ENCODE data around the gene PDZRN4.
"Not testable (repeated sequence)": the region's sequence is repeated elsewhere in the genome, so short reads cannot be mapped to it uniquely, and the experiment has no call there.

Gene PDZRN4

DNA sequence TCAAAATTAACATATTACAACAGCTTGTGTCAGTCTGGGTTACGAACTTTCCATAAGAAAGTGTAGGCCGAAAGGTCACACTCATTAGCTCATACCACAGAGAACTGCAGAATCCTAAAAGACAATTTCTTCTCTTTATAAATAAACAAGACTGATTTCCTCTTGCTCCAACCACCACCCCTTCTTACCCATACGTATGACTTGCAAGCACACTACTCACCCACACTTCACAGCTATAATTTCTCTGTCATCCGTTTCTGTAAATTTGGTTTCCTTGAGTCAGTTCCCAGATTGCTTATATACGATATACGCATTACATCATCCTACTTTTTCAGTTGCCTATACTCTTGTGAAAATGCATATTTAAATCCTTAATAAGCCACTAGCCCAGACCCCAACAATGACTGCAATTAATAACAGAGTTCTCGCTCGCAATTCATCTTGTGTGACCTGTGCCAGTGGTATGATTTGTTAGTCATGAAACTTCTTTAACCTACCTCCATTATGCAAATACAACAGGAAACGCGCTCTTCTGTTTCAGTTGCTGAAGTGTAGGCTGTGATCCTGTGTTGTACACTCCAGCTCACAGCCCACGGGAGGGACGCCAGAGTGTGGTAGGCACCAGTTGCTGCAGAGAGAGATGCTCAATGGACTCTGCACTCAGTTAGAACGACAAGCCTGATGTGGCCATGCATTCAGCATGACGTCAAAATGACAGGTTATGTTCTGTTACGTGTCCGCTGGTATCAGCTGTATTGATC lies 417.6 kb downstream of the PDZRN4 start:
- FAIRE-seq: no peak
- no peak for DNase-seq (ENCODE audit: extremely low spot score, insufficient read length, low read depth)

DNA sequence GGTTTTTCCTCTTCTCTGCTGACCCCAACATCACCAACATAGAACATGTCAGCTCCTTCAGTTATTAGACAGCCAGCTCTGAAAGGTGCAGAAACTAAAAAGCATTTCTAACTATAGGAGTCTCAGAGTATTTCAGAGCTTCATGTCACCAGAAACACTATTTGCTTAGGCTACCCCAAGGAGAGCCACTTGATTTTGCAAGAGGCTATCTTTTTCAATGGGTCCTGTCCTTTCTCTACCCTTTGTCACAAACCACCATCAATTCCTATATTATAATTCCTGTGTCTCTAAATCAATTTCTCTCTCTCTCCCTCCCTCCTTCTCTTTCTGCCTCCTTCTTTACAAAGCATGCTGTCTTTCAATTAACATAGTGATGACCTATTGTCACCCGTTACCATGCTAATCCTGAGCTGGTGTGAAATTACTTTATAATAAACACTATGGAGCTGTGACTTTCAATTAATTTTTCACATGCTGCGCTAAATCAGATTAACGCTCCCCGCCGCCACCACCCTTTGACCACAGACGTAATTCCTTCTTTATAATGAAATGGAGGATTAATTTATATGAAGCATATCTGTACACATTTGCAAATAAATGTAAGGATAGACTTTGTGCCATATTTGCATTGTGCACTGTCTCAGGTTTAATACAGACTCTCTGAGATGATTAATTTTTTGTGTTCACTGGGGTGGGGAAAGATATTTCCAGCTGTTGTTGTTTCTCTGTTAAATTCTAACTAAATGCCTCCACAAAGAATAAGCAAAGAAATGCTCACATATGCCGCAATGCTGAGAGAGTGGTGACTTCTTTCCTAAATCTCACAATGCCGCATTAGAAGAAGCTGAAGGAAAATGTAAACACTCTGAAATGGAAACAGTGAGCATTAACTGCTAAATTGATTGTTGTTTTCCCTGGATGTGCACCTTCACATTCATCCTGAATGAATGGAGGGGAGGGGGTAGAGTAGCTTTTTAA lies 418.6 kb downstream of the PDZRN4 start:
- FAIRE-seq: no peak
- no peak for DNase-seq (ENCODE audit: extremely low spot score, insufficient read length, low read depth)

DNA sequence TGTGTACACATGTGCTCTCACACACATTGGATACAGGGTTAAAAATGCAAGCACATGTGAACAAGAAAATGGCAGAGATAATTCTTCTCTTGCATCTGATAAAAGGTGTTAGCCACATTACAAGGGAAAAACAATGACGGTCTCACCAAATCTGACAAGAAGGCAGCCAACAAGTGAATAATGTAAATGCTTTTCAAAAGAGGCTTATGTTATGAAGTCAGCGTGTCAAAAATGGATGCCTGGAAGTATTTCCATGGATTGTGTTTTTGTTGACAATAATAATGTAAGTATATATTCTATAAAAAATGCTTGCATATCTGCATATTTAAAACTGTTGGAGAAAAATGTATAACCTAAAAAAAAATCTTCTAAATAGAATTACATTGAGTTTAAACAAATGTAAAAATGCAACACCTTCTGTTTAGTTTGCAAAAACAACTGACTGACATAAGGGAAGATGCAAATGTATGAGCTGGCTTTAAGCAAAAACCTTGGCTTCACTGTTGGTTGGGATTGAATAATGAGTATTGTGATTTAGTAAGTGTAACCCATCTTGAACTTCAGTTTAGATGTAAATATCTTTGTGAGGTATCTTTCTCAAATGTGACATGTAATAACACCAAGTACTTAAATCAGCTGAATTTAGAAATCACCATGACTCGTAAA lies 424.9 kb downstream of the PDZRN4 start:
- DNase-seq (ENCODE audit: extremely low spot score, insufficient read length, low read depth): no peak
- FAIRE-seq: no peak

GRCh38 chr12:41615174-41615573 lies 427.1 kb downstream of the PDZRN4 start:
- not testable (repeated sequence) for FAIRE-seq

DNA sequence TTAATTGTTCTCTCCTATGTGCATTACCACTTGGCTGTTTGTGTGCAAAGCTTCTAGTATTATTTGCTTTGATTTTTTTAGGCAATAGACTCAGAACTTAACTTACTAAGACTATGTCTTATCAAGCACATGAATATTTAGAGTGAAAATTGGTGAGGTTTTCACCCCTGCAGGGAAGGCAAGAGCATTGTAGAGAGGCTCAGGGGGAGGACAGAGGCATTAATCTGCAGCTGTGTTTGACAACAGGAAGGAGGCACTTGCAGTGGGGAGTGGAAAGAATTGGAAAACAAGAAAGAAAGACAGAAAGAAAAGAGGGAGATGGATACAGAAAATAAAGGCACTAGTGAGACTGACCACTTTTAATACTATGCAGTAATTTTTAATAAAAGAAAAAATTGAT lies 431.6 kb downstream of the PDZRN4 start:
- DNase-seq (ENCODE audit: extremely low spot score, insufficient read length, low read depth) (no peak), FAIRE-seq (no peak)

More at GRCh38 chr12:41615174-41615573, 427.1 kb downstream of the PDZRN4 start:
- not testable (repeated sequence) for DNase-seq (ENCODE audit: extremely low spot score, insufficient read length, low read depth)

DNA sequence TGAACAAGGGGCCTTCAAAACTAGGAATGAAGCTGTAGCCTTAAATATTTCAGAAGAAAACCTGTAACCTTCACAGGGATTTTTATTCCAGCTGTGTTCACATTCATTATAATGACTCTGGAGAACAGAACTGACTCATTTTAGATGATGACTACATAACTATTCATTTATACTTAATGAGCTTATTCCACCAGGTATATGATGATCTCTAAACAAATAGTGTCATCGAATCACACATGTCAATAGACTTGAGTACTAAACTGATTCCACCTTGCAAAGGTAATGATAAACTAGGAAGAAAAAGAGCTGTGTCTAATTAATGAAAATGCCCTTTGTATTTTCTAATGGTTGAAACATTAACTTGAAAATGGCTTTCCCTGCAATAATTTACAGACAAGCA lies 433.2 kb downstream of the PDZRN4 start:
- no peak for DNase-seq (ENCODE audit: extremely low spot score, insufficient read length, low read depth)
- FAIRE-seq: no peak

All from GM18507 (cell line).